ACHN (cell line): ENCODE results near the gene NFIX.

Experiments used
- DNase-seq: peaks from one replicate; pipeline ENCODE4 v3.0.0-alpha.2; 2015
- in situ Hi-C: cut with HindIII; loops from 2 replicates; pipeline ENCODE4 v1.10.0; 2017; ENCODE audit warnings: low sequenced_read_pairs, low pct_ligation_motif_present, low pct_unique_long_range_greater_than_20kb

NFIX gene

GRCh38 chr19:13057744-13058143 lies 62.5 kb downstream of the NFIX start:
- in situ Hi-C loops: no loop called here
- DNase-seq: no peak

DNA sequence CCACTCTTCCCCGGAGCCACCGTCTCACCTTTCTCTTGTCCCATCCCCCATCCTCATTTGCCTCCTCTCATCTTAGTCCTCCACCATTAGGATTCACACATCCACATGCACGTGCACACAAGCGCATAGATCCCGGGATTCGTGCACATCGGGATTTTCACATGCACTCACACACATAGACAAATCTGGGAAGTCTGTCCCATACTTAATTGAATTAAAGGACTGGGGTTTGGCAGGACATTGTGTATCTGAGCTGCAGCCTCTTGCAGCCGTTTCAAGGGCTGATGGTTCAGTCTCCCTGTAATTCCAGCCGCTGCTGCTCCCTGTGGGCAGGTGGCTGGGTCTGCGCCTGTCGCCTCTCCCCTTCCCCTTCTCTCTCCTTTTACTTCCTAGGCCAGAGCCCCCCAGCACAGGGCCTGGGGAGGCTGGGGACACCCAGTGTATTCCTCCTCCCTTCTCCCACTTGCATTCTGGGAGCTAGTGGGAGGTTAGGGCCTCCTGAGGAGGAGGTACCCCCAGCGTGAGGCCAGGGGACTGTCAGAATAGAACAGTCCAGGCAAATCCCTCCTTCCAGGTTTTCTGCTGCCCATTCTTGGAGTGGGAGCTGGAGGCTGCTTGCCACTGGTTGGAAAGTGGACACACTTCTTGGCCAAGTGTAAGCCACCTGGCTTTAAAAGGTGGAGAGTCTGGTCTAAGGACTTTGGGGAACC lies 63.8 kb downstream of the NFIX start:
- no peak for DNase-seq
- in situ Hi-C loops: no loop called here

DNA sequence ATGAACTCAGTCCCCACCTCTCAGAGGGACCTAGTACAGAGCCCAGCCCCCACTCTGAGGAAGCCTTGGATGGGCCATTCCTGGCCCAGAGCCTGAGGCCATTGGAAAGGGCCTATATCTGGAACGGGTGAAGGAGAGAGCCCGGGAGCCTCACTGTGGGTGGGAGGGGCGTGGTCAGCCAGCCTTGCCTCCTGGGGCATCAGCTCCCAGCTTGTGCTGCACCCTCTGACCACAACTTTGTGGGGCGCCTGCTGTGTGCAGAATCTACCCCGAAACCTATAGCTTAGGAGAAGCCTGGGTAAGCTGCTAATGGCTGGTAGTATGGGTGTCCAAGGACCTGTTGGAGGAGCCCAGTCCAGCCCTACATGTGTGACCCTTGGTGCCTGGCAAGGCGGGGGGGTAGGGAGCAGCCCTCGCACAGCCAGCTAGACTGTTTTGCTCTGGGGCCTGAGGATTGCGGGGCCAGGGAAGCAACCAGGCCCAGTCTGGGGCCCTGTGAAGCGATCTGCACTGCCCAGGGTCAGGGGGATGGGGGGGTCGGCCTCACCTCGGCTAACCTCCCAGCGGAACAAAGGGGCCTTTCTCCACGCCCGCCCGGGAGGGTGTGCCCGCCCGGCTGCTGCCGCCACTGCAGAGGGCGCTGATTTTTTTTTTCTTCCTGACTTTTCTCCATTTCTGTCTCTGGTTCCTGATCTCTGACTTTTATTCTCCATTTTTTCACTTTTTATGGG lies 65.1 kb downstream of the NFIX start:
- in situ Hi-C loops: no loop called here
- peak; percentile 70 for DNase-seq

DNA sequence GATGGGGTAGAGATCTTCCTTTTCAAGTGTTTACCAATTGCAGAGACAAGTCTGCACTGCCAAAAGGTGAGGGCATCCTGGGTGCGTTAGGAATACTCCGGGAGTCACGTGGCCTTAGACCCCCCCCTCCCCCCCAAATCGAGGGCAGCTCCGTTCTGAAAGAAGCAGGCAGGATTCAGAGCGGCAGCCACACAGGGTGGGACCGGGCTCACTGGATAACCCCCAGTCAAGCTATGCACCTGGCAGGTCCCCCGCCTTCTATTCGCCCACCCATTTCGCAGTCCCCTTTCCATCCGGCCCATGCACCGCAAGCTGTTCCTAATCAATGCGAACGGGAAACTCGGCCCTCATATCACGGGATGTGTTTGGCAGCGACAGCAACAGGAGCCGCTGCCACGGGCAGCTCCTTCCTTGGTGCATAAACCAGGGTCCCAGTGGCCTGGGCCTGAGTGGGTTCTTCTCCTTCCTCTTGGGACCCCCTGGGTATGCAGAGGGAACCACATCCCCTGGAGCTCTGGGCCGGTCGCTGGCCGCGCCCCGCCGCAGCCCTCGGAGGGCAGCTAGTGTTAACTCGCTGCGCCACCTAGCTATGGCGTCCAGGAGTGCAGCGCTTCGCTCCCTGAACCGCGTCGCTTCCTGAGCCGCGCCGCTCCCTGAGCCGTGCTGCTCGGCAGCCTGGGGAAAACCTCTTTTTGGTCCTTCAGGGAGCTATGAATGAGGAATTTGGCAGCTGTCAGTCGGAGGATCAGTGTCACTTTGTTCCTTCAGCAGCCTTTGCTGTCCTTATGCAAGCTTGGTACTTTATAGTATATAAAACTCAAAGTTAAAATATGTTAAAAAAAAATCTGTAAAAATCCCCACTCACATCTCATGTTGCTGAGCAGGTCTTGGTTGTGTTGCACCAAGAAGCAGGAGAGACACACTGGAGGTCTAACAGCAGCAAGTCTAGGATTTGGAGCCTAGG lies 66.0 kb downstream of the NFIX start:
- peak; percentile 77 for DNase-seq
- in situ Hi-C loops: no loop called here

GRCh38 chr19:13062317-13062716 lies 67.0 kb downstream of the NFIX start:
- no peak for DNase-seq
- in situ Hi-C loops: no loop called here

DNA sequence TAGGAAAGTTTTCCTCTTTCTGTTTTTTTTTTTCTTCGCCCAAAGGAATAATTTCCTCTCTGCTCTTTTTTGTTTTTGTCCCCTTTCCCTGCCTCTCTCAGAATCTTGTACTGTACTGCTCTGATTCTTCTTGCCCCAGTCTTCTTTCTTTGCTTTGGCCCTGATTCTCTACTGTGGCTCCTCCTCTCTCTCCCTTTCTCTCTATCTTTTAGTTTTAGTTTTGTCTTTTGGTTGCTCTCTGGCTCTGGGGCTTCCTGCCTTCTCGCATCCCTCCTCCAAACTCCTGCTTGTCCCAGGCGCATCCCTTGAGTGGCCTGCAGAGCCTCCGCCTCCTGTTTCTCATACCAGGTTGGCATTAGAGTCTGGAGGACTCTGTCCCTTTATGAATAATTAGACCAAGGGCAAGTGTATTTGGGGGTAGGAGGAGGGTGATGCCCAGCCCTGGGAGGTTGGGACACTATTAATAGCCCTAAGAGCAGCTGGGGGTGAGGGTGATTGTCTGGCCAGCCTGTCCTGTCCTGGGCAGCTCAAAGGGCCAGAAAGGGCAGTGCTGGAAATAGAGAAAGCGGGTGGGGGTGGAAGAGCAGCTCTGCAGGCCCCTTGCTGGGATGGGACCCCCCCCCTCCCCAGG lies 68.3 kb downstream of the NFIX start:
- in situ Hi-C loops: no loop called here
- no peak for DNase-seq

GRCh38 chr19:13064092-13064489 lies 68.8 kb downstream of the NFIX start:
- in situ Hi-C loops: no loop called here

DNA sequence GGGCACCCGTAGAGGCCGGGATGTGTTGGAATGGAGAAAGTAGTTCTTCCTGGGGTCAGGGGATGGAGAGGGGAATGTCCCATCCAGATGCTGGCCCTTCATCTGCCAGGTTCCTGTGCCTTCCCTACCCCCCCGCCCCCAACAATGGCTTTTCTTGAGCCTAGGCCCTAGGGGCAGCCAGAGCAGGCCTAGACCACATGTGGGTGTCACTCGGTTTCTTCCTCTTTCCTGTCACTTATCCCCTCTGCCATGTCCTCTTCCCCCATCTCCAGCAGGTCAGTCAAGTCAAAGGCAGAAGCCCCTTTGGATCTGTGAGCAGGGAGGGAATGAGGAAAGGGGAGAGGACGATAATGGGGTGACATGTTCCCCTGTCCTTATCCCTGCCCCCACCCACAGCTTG lies 71.0 kb downstream of the NFIX start:
- in situ Hi-C loops: no loop called here
- no peak for DNase-seq

More at GRCh38 chr19:13064092-13064489, 68.8 kb downstream of the NFIX start:
- DNase-seq: no peak

DNA sequence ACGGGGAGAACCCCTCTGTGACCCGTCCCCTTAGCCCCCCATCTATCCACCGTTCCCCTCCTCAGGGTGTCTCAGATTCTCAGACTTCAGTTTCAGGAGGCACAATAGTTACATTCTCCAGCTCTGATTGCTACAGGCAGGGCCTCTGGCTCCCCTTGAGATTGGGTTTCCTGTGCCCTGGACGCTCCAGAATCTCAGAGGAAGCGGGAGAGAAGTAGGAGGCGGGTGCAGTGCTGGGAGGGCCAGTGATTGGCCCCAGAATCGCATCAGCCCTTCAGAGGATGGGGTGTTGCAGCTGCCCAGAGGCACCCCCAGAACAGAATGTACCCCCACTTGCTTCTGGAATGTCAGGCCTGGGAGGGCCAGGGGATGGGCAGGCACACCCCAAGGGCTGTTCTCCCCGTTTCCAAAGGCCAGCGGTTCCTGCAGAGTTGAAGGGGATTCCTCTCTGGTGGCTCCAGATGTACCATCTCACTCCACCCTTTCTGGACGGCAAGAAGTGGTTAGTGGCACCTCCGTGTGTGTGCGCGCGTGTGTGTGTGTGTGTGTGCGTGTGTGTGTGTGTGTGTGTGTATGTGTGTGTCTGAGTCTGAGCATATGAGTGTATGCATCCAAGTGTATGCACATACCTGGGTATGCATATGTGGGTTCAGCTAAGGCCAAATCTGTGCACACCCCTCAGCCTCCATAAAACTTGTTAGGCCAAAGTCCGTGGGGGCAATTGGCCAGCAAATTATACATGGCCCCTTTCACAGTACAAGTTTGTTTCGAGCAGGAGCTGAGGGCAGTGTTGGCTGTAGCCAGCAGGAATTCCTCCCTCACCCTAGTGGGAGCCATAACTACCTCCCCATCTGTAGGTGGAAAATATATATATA lies 71.9 kb downstream of the NFIX start:
- DNase-seq: no peak
- in situ Hi-C loops: no loop called here

GRCh38 chr19:13068085-13068846 lies 73.0 kb downstream of the NFIX start:
- DNase-seq: no peak
- in situ Hi-C loops: no loop called here

DNA sequence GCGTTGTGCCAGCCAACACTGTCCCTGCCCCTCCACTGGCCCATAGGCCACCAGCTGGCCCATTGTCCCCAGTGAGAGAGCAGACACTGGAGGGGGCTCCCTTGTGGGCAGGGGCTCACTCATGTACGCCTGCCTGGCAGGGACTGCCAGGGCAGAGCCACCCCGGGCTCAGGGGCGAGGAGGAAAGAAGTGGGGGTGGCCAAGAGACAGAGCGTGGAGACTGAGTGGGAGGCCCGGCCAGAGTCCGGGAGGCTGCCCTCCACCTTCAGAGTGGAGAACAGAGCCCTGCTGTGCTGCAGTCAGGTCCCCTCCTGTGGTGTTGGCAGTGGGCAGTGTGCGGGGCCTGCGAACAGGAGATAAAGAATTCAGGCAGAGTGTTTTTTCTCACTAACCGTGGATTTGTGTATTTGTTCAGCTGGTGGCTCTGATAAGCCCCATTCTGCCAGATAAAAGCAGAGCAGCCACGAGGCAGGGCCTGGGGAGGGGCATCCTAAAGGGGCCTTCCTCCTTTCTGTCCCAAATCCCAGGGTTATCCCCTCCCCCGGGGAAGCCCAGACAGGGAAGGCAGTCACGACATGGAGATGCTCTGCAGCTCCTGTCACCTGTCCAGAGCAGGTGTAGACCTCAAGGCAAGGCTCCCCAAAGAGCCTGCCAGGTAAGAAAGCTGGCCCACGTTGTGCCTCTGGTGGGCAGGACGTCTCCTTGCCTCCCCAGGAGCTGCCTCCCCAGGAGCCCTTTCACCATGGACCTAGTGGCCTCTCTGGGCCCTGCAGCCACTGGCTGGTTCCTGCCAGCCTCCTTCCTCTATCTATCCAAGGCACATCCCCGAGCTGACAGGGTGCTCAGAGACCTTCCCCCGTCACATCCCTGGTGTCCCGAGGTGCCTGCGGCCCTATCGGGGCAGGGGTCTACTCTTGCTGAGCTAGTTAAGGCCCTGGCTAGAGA lies 74.4 kb downstream of the NFIX start:
- no peak for DNase-seq
- in situ Hi-C loops: no loop called here

GRCh38 chr19:13070425-13071140 lies 75.3 kb downstream of the NFIX start:
- DNase-seq: no peak
- in situ Hi-C loops: no loop called here

DNA sequence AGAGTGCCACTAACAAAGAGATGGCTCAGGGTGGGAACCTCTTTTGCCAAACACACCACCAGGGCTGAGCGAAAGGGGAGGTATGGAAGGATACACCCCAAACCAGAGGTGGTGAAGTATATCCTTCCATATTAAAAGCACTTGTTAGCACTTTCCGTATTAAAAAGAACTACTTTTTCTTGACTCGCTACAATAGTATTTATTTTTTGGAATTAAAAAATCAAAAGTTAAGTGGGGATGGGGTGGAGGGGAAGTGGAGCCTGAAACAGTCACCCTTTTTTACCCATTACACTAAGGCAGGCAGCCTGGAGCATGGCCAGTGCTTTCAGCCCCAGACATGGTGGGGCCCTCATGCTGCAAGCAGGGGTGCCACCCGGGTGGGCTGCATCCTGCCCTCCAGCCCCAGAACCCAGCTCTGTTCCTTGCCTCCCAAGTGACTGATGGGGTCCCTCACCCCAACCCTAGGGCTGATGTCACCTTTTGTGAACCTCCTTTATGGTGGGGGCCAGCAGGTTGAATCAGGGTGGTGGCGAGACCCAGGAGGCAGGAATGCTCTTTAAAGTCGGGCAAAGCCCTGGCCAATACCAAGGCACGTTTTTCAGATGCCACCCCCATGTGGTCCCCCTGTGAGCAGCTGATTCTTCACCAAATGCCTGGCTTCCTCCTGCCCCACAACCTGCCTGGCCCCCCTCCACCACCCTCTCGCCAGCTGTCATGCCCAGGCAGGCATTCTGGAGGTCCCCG lies 76.3 kb downstream of the NFIX start:
- no peak for DNase-seq
- in situ Hi-C loops: no loop called here

DNA sequence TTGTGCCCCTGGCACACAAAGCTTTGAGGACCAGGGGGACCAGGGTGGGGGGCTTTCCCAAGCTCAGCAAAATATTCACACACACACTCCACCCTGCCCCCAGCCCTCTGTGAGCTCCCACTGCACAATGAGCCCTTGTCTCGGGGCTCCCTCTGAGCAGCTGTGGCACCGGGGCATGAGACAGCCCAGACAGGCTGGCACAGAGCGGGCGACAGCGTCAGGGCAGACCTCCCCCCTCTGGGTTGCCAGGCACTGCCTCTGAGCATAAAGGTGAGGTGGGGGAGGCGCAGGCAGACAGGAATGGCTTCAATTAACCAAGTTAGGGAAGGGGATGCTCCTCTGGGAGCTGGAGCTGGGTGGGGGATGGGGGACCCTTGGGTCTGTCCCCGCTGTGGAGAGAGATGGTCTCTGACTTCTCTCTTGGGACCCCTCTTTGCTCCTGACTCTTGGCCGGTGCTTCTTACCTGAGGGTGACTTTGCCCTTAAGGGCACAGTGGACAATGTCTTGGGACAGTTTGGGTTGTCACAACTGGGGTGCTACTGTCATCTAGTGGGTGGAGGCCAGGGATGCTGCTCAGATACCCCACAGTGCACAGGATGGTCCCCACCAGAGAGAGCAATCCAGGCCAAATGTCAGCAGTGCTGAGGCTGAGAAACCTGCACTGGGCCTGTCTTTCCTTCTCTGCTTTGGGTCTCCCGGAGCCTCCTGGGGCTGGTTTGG lies 77.1 kb downstream of the NFIX start:
- in situ Hi-C loops: no loop called here
- no peak for DNase-seq
